Measurements from ENCODE around the gene IFI27L1.

DNA sequence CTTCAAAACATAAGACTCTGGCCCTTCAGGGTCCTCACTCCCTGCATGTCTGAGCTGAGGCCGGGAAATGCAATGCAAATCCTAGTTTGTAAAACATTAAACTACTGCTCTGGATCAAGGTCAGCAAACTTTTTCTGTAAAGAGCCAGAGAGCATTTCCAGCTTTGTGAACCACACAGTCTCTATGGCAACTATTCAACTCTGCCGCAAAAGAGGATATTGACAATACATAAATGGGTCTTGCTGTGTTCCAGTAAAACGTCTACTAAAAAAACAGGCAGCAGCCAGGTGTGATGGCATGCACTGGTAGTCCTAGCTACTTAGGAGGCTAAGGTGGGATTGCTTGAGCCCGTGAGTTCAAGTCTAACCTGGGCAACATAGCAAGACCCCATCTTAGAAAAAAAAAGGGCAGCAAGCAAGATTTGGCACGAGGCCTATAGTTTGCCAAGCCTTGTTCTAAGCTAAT lies 22.4 kb upstream of the IFI27L1 start:
- TF ChIP-seq, protein P1, sequence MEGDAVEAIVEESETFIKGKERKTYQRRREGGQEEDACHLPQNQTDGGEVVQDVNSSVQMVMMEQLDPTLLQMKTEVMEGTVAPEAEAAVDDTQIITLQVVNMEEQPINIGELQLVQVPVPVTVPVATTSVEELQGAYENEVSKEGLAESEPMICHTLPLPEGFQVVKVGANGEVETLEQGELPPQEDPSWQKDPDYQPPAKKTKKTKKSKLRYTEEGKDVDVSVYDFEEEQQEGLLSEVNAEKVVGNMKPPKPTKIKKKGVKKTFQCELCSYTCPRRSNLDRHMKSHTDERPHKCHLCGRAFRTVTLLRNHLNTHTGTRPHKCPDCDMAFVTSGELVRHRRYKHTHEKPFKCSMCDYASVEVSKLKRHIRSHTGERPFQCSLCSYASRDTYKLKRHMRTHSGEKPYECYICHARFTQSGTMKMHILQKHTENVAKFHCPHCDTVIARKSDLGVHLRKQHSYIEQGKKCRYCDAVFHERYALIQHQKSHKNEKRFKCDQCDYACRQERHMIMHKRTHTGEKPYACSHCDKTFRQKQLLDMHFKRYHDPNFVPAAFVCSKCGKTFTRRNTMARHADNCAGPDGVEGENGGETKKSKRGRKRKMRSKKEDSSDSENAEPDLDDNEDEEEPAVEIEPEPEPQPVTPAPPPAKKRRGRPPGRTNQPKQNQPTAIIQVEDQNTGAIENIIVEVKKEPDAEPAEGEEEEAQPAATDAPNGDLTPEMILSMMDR (IDR thresholded peaks at IDR 0.05): no peak
- TF ChIP-seq REST (IDR thresholded peaks at IDR 0.05; ENCODE audit: insufficient read depth in 1 of 2, low read depth in 2 of 2, low read length in 1 of 2) (no peak), POLR2AphosphoS5 (IDR thresholded peaks at IDR 0.05; ENCODE audit: low read depth, low read length) (no peak), TCF7L2 (IDR thresholded peaks at IDR 0.05; ENCODE audit: low read depth, low read length) (no peak), SIN3A (IDR thresholded peaks at IDR 0.05; ENCODE audit: borderline replicate concordance, insufficient read depth, low read depth, low read length) (no peak)

Measured in Panc1 (cell line).